ENCODE data around the gene TMEM165.

Gene TMEM165

GRCh38 chr4:55469979-55470378 lies 74.2 kb downstream of the TMEM165 start:
- DNase-seq = no peak

Measured in stimulated activated CD4-positive, alpha-beta T cell treated with anti-CD3 and anti-CD28 coated beads, Interleukin-2, amount 100 ng/mL, for 48 hours (primary cell).